CD4-positive, CD25-positive, alpha-beta regulatory T cell (primary cell): ENCODE results near the gene STK24. TPM values are rescaled to one million over a fixed set of nuclear protein-coding genes. Genes with fewer than 3 reads are reported as not detected.

Experiments
- ATAC-seq, 2 donors: fragments of 150-1000 bp; cut with Tn5 transposase; one replicate each; pipeline ENCODE4 v1.10.0; 2021; ENCODE audit warnings: low read depth in 2 of 2, moderate number of reproducible peaks in 2 of 2, moderate library complexity in 1 of 2
- DNase-seq, 3 donors: peaks; one replicate each; pipeline versions ENCODE4 v3.0.0 to v3.0.0-alpha.2; 2012 to 2022; ENCODE audit warnings: mixed read lengths in 1 of 3
- H3K27ac ChIP-seq: one replicate; pipeline ENCODE4 v1.7.0; 2013; ENCODE audit warnings: mild to moderate bottlenecking, low read length; ENCODE audit not compliant: insufficient read depth, poor library complexity, severe bottlenecking
- H3K27me3 ChIP-seq: one replicate; pipeline ENCODE4 v1.7.0; 2013; ENCODE audit warnings: low read length; ENCODE audit not compliant: control insufficient read depth, insufficient read depth
- H3K36me3 ChIP-seq: one replicate; pipeline ENCODE4 v1.7.0; 2013; ENCODE audit warnings: mild to moderate bottlenecking, low read length, moderate library complexity; ENCODE audit not compliant: control insufficient read depth, insufficient read depth
- H3K4me1 ChIP-seq: 2 replicates; pipeline ENCODE4 v1.7.0; 2013; ENCODE audit warnings: mild to moderate bottlenecking, low read length; ENCODE audit not compliant: insufficient read depth, control insufficient read depth, poor library complexity, severe bottlenecking
- H3K4me3 ChIP-seq: one replicate; pipeline ENCODE4 v1.7.0; 2013; ENCODE audit warnings: low read depth, mild to moderate bottlenecking, low read length, moderate library complexity
- H3K9me3 ChIP-seq, 2 experiments: 1 replicate in 1 of 2; 2 replicates in 1 of 2; pipeline ENCODE4 v1.7.0; 2013; ENCODE audit warnings: low read length in 2 of 2, mild to moderate bottlenecking in 1 of 2, moderate library complexity in 1 of 2; ENCODE audit not compliant: control insufficient read depth in 2 of 2
- H3K27ac Mint-ChIP-seq, 3 donors: one replicate each; pipeline ENCODE4 v1.8.0; 2020 to 2022; ENCODE audit warnings: mild to moderate bottlenecking in 3 of 3, mixed read lengths in 3 of 3, moderate library complexity in 2 of 3
- H3K27me3 Mint-ChIP-seq: one replicate; pipeline ENCODE4 v1.8.0; 2022; ENCODE audit warnings: mild to moderate bottlenecking, mixed read lengths
- H3K36me3 Mint-ChIP-seq: one replicate; pipeline ENCODE4 v1.8.0; 2020; ENCODE audit warnings: mixed read lengths
- H3K4me1 Mint-ChIP-seq, 4 donors: one replicate each; pipeline ENCODE4 v1.8.0; 2020 to 2022; ENCODE audit warnings: mixed read lengths in 4 of 4, mild to moderate bottlenecking in 1 of 4
- H3K4me3 Mint-ChIP-seq, 4 donors: one replicate each; pipeline ENCODE4 v1.8.0; 2020 to 2022; ENCODE audit warnings: mild to moderate bottlenecking in 4 of 4, mixed read lengths in 4 of 4, moderate library complexity in 3 of 4
- H3K9me3 Mint-ChIP-seq, 7 donors: one replicate each; pipeline ENCODE4 v1.8.0; 2020 to 2022; ENCODE audit warnings: mixed read lengths in 7 of 7, mild to moderate bottlenecking in 3 of 7, moderate library complexity in 2 of 7
- polyA plus RNA-seq, 4 donors: library from polyadenylated mRNA; unstranded; fragments of 300-500 nt; fragmentation: Illumina TruSeq; gene quantifications; one replicate each; pipeline ENCODE4 v1.2.3, GENCODE V29; 2021
- total RNA-seq: library from RNA; stranded (reverse); gene quantifications from one replicate; pipeline ENCODE4 v1.2.3, GENCODE V29; 2022

The STK24 gene
- total and polyA plus RNA-seq, 5 donors from 2014 or later: 26.7 to 141 (median 54.1) TPM

DNA sequence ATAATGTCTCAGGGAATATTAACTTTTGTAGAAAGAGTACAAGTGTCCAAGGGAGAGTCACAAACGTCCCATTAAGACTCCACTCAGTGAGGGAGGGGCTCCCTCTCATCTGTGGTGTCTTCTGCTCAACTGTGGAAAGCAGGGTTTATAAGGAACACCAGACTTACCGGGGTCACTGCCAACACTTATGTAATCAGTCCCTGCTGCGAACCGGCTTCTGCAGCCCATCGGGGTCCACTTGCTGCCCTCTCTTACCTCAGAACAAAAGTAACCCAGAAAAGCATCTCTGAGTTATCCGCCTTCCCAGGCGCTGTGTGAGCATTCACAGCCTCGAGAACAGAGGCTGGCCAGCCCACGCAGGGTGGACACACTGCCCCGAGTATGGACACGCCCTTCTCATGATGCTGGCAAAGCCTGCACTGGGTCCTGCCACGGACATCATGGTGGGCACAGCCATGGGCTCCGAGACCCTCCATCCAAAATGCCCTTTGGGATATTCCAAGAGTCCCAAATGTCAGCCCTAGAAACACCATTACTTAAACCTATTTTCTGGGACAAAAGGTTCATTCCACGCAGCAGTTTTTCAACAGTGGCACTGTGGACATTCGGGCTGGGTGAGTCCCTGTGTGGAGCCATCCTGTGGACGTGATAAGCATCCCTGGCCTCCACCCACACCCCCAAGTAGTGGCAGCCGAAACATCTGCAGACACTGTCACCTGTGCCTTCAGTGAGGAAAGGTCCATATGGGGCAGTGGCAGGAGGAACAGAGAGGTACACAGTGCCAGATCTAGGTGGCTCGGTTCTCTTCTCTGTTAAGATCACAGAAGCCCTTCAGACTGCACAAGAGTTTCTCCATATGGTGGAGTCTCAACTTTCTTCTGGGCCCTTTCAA is 63.9 kb downstream of the STK24 start:
- peak overlapping the region; percentile 28 for H3K27ac ChIP-seq
- no peaks in the 10 kb centered on the region for H3K27me3 ChIP-seq
- H3K4me1 ChIP-seq: peaks cover 79% of the 10 kb centered on the region
- H3K9me3 Mint-ChIP-seq: no peaks in the 10 kb centered on the region
- peaks cover 42 to 100% (median 86%) of the 10 kb centered on the region in 4 donors for H3K4me1 Mint-ChIP-seq
- H3K4me3 Mint-ChIP-seq: peak overlapping the region in 2 of 4 donors; percentile 14 to 58
- H3K36me3 ChIP-seq: peaks cover 15% of the 10 kb centered on the region
- H3K36me3 Mint-ChIP-seq: peaks cover 15% of the 10 kb centered on the region
- no peaks in the 10 kb centered on the region for H3K27me3 Mint-ChIP-seq
- H3K4me3 ChIP-seq: no peak overlapping the region
- no peak for ATAC-seq
- H3K27ac Mint-ChIP-seq: peak overlapping the region in 1 of 3 donors; percentile 73
- H3K9me3 ChIP-seq: no peaks in the 10 kb centered on the region
- no peak for DNase-seq

DNA sequence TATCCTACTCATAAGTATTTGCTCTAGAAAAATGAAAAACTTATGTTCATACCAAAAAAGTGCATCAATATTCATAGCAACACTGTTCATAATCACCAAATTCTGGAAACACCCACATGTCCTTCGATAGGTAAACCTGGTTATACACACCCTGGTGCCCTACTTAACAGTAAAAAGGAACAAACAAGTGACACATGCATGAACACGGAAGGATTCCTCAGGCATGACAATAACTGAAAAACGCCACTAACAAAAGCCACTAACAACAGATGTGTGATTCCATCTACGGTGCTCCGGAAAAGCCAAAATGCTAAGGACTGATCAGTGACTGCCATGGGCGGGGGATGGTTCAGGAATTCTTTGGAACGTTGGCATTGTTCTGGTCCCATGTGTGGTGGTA is 65.5 kb downstream of the STK24 start:
- H3K4me1 ChIP-seq: peaks cover 70% of the 10 kb centered on the region

DNA sequence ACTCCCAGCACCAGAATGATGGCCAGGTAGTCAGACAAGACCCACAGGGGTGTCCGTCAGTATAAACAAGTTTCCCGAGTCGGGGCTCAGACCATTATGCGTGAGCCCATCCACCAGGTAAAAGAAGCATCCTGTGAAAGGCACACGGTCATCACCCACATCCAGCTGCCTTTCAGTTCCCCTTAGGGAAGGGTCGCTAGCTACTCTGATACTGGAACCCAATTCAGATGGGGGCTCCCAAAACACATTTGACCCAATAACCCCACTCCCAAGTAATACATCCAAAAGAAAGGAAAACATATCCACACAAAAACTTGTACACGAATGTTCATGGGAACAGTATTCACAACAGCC is 66.8 kb downstream of the STK24 start:
- H3K27me3 Mint-ChIP-seq: no peaks in the 10 kb centered on the region
- peaks cover 60% of the 10 kb centered on the region for H3K4me1 ChIP-seq
- H3K4me3 Mint-ChIP-seq: peak overlapping the region in 3 of 4 donors; percentile 42 to 77 (median 67)

More for the DNA sequence above, 65.5 kb downstream of the STK24 start:
- Histone ChIP-seq H3K4me3 (no peak overlapping the region), H3K36me3 (peaks cover 15% of the 10 kb centered on the region), H3K27ac (peak overlapping the region; percentile 48), H3K27me3 (no peaks in the 10 kb centered on the region), H3K9me3 (no peaks in the 10 kb centered on the region)
- Mint-ChIP-seq H3K4me3 (peak overlapping the region in 2 of 4 donors; percentile 15 to 19), H3K9me3 (no peaks in the 10 kb centered on the region), H3K27ac (peak overlapping the region; percentile 35 to 63 (median 47)), H3K36me3 (peaks cover 15% of the 10 kb centered on the region), H3K4me1 (peaks cover 38 to 95% (median 82%) of the 10 kb centered on the region in 4 donors), H3K27me3 (no peaks in the 10 kb centered on the region)
- DNase-seq (peak in 1 of 3 donors; percentile 20), ATAC-seq (no peak)

DNA sequence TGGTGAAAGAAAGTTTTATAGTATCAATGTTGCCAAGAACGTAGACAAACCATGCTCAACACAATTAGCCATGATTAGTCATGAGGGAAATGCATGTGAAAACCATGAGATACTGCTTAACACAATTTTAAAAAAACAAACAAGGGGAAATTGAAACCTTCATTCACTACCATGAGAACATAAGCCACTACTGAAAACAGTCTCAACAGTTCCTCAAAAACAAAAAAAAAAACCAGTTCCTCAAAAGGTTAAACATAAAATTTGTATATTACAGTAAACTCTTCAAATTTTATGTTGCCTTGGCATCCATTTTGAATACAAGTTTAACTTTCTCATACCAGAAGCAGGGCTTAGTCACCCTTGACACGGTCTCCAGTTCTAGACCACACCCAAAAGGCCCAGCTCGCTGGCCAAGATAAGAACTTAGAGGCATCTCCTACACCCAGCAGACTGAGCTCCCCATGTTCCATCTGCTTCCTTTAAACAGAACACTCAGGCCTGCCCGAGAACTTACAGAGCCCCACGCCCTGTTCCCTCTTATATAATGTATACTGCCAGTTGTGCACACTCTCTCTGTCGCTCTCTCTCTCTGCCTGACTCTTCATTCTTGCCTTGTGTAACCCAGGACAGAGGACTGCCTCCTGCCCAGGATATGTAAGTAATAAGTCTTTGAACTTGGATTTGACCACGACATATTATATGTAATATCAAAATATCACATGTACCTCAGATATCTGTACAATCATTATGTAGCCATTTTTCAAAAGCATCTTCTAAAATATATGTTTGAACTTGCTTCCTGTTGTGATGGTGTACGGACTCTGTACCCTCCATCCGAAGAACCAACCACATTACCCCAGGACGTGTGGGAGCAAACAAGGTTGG is 67.4 kb downstream of the STK24 start:
- Histone ChIP-seq H3K27me3 (no peaks in the 10 kb centered on the region), H3K4me3 (peak overlapping the region; percentile 33), H3K4me1 (peaks cover 61% of the 10 kb centered on the region), H3K36me3 (peaks cover 20% of the 10 kb centered on the region), H3K9me3 (no peaks in the 10 kb centered on the region), H3K27ac (peak overlapping the region; percentile 73)
- H3K4me1 Mint-ChIP-seq: peaks cover 38 to 95% (median 83%) of the 10 kb centered on the region in 4 donors
- ATAC-seq: peak; percentile 78
- H3K9me3 Mint-ChIP-seq: no peaks in the 10 kb centered on the region
- H3K4me3 Mint-ChIP-seq: peak overlapping the region; percentile 42 to 77 (median 54)
- H3K36me3 Mint-ChIP-seq: peaks cover 11% of the 10 kb centered on the region
- peak; percentile 19 to 74 (median 19) for DNase-seq
- peak overlapping the region; percentile 47 to 96 (median 72) for H3K27ac Mint-ChIP-seq
- H3K27me3 Mint-ChIP-seq: no peaks in the 10 kb centered on the region

More for the DNA sequence above, 66.8 kb downstream of the STK24 start:
- no peak for DNase-seq
- no peaks in the 10 kb centered on the region for H3K27me3 ChIP-seq
- H3K36me3 ChIP-seq: peaks cover 15% of the 10 kb centered on the region
- no peak for ATAC-seq
- no peaks in the 10 kb centered on the region for H3K9me3 Mint-ChIP-seq
- peaks cover 10% of the 10 kb centered on the region for H3K36me3 Mint-ChIP-seq
- H3K27ac ChIP-seq: peak overlapping the region; percentile 73
- H3K4me1 Mint-ChIP-seq: peaks cover 37 to 95% (median 82%) of the 10 kb centered on the region in 4 donors
- no peaks in the 10 kb centered on the region for H3K9me3 ChIP-seq
- H3K4me3 ChIP-seq: peak overlapping the region; percentile 33
- H3K27ac Mint-ChIP-seq: peak overlapping the region; percentile 47 to 96 (median 72)

DNA sequence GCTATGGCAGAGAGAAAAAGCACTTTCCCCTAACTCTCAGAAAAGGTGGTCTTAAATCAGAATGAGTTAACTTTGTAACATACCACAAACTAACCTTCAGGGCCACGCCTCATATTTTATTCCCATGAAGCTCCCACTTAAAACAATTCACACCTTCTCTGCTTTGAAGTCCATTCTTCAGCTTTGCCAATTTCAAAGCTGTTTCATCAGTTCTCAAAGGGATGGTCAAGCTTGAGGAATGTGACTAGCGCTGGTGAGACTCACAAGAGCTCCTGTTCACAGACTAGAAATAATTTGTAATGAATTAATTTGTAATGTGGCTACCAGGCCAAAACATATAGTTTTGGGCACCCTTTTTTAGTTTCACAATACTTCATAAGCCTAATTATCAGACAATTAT is 68.2 kb downstream of the STK24 start:
- no peak overlapping the region for H3K4me3 Mint-ChIP-seq
- Histone ChIP-seq H3K4me1 (peaks cover 61% of the 10 kb centered on the region), H3K27ac (peak overlapping the region; percentile 73), H3K9me3 (no peaks in the 10 kb centered on the region), H3K36me3 (peaks cover 18% of the 10 kb centered on the region), H3K4me3 (peak overlapping the region; percentile 33), H3K27me3 (no peaks in the 10 kb centered on the region)
- peaks cover 18% of the 10 kb centered on the region for H3K36me3 Mint-ChIP-seq
- DNase-seq (no peak), ATAC-seq (no peak)
- peak overlapping the region; percentile 47 to 96 (median 72) for H3K27ac Mint-ChIP-seq
- H3K9me3 Mint-ChIP-seq: no peaks in the 10 kb centered on the region
- peaks cover 38 to 95% (median 84%) of the 10 kb centered on the region in 4 donors for H3K4me1 Mint-ChIP-seq
- no peaks in the 10 kb centered on the region for H3K27me3 Mint-ChIP-seq

DNA sequence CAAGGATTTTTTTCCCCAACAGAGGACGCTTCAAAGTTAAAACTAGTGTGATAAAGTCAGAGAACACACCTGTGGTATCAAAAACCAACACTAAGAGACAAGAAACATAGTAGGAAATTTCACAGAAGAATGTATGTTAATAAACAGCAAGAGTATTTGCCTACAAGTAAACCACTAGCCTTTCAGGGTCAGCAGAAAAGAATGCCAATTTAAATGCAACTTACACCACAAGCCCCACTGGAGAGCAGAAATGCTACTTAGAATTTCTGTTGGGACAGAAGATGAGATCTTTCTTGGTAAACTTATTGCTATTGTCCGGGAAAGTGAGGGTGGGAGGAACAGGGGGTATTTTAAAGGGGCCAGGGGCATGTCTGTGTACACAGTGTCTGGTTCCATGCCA is 68.6 kb downstream of the STK24 start:
- H3K4me3 Mint-ChIP-seq: peak overlapping the region in 1 of 4 donors; percentile 40

DNA sequence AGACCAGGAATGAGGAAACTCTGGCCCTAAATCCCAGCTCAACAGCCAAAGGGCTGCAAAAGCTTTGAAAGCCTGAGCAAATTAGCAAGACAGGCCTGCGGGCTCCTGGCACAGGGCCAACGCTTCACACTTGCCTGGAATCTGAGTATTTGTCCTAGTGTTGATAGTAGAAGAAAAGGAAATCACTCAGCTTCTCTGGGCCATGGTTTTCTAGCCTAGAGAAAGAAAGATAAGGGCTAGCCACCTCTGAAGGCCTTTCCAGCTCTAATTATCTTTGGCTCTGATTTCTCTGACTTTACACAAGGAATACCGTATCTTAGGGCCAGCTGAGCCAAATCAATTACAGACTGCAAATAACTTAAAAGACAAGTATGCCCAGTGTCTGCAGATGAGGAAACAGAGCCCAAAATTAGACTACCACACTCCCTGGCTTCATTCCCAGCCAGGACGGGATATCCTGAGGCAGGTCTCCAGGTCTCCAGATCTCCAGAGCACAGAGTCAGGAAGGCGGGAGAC is 69.6 kb downstream of the STK24 start:
- ATAC-seq: no peak
- no peak overlapping the region for H3K4me3 Mint-ChIP-seq

More for the DNA sequence above, 68.6 kb downstream of the STK24 start:
- no peaks in the 10 kb centered on the region for H3K27me3 Mint-ChIP-seq
- H3K36me3 Mint-ChIP-seq: peaks cover 22% of the 10 kb centered on the region
- Histone ChIP-seq H3K4me3 (no peak overlapping the region), H3K4me1 (peaks cover 59% of the 10 kb centered on the region), H3K27me3 (no peaks in the 10 kb centered on the region), H3K27ac (peak overlapping the region; percentile 73), H3K9me3 (no peaks in the 10 kb centered on the region), H3K36me3 (peaks cover 19% of the 10 kb centered on the region)
- ATAC-seq (no peak), DNase-seq (no peak)
- peaks cover 40 to 95% (median 82%) of the 10 kb centered on the region in 4 donors for H3K4me1 Mint-ChIP-seq
- H3K9me3 Mint-ChIP-seq: no peaks in the 10 kb centered on the region
- H3K27ac Mint-ChIP-seq: peak overlapping the region; percentile 47 to 96 (median 72)

More for the DNA sequence above, 69.6 kb downstream of the STK24 start:
- Mint-ChIP-seq H3K4me1 (peaks cover 41 to 95% (median 85%) of the 10 kb centered on the region in 4 donors), H3K9me3 (no peaks in the 10 kb centered on the region), H3K27ac (peak overlapping the region in 1 of 3 donors; percentile 92), H3K36me3 (peaks cover 30% of the 10 kb centered on the region), H3K27me3 (no peaks in the 10 kb centered on the region)
- no peak overlapping the region for H3K4me3 ChIP-seq
- DNase-seq: no peak
- no peaks in the 10 kb centered on the region for H3K9me3 ChIP-seq
- H3K27ac ChIP-seq: no peak overlapping the region
- H3K4me1 ChIP-seq: peaks cover 59% of the 10 kb centered on the region
- H3K27me3 ChIP-seq: no peaks in the 10 kb centered on the region
- H3K36me3 ChIP-seq: peaks cover 17% of the 10 kb centered on the region
